OCI-LY1 (cell line): Measurements from ENCODE around the gene RUBCN.
"Not testable (repeated sequence)": the region's sequence is repeated elsewhere in the genome, so short reads cannot be mapped to it uniquely, and the experiment has no call there.

Experiments
- CTCF ChIP-seq: fragments of 200-600 bp; sonication (generic), shearing (Covaris generic); IDR thresholded peaks from 2 replicates; pipeline ENCODE4 v1.5.1; 2017; ENCODE audit warnings: mild to moderate bottlenecking, antibody characterized with exemption, low read length, moderate library complexity, mixed read lengths
- EZH2 ChIP-seq: fragments of 200-600 bp; sonication (generic), shearing (Covaris generic); IDR thresholded peaks from 2 replicates; pipeline ENCODE4 v1.8.0; 2017; ENCODE audit warnings: borderline replicate concordance, mixed run types, mild to moderate bottlenecking, antibody characterized with exemption, low read length, moderate library complexity, mixed read lengths

GRCh38 chr3:197656129-197656528 lies 80.6 kb downstream of the RUBCN start:
- TF ChIP-seq CTCF, EZH2: not testable (repeated sequence)
